Mesendoderm (in vitro differentiated cells): Measurements from ENCODE around the gene KIF27.
A peak's percentile ranks its signal among the peaks of the same experiment; 100 is the strongest.
"Not testable (repeated sequence)": the region's sequence is repeated elsewhere in the genome, so short reads cannot be mapped to it uniquely, and the experiment has no call there.

Experiments used
- DNase-seq: peaks from one replicate; pipeline ENCODE4 v3.0.0; 2013
- H2AK5ac ChIP-seq: 2 replicates; pipeline ENCODE4 v1.6.1; 2013; ENCODE audit warnings: low read length, inconsistent platforms
- H2BK120ac ChIP-seq: 2 replicates; pipeline ENCODE4 v1.6.1; 2013; ENCODE audit warnings: low read depth, mild to moderate bottlenecking, low read length, moderate library complexity, mixed read lengths
- H2BK15ac ChIP-seq: replicated peaks from 2 replicates; pipeline ENCODE4 v1.6.1; 2013; ENCODE audit warnings: low read depth, mild to moderate bottlenecking, moderate library complexity
- H2BK5ac ChIP-seq: 2 replicates; pipeline ENCODE4 v1.6.1; 2013; ENCODE audit warnings: low read length, inconsistent platforms
- H3K18ac ChIP-seq: 2 replicates; pipeline ENCODE4 v1.6.1; 2013; ENCODE audit warnings: mild to moderate bottlenecking, low read length, mixed read lengths
- H3K23ac ChIP-seq: one replicate; pipeline ENCODE4 v1.6.1; 2013; ENCODE audit warnings: low read length
- H3K27ac ChIP-seq: 2 replicates; pipeline ENCODE4 v1.5.1; 2013; ENCODE audit warnings: low read depth, mild to moderate bottlenecking, inconsistent platforms, low read length, moderate library complexity
- H3K27me3 ChIP-seq: 2 replicates; pipeline ENCODE4 v1.6.1; 2013; ENCODE audit warnings: low read length, control low read depth, mild to moderate bottlenecking, inconsistent platforms; ENCODE audit not compliant: insufficient read depth, poor library complexity
- H3K36me3 ChIP-seq: 2 replicates; pipeline ENCODE4 v1.6.1; 2013; ENCODE audit warnings: low read length, inconsistent platforms; ENCODE audit not compliant: control insufficient read depth, insufficient read depth
- H3K4ac ChIP-seq: one replicate; pipeline ENCODE4 v1.6.1; 2013; ENCODE audit warnings: low read depth, mild to moderate bottlenecking, low read length, moderate library complexity
- H3K4me1 ChIP-seq: 2 replicates; pipeline ENCODE4 v1.6.1; 2013; ENCODE audit warnings: low read depth, low read length, inconsistent platforms; ENCODE audit not compliant: control insufficient read depth
- H3K4me2 ChIP-seq: 2 replicates; pipeline ENCODE4 v1.6.1; 2013; ENCODE audit warnings: low read length
- H3K4me3 ChIP-seq: 2 replicates; pipeline ENCODE4 v1.5.1; 2013; ENCODE audit warnings: mild to moderate bottlenecking, low read length
- H3K56ac ChIP-seq: one replicate; pipeline ENCODE4 v1.6.1; 2013; ENCODE audit warnings: low read length
- H3K79me1 ChIP-seq: 2 replicates; pipeline ENCODE4 v1.6.1; 2013; ENCODE audit warnings: low read length, inconsistent platforms
- H3K79me2 ChIP-seq: 2 replicates; pipeline ENCODE4 v1.6.1; 2013; ENCODE audit warnings: mild to moderate bottlenecking, low read length; ENCODE audit not compliant: control insufficient read depth, insufficient read depth
- H3K9ac ChIP-seq: 2 replicates; pipeline ENCODE4 v1.6.1; 2013; ENCODE audit warnings: low read length, inconsistent platforms
- H4K5ac ChIP-seq: one replicate; pipeline ENCODE4 v1.6.1; 2013; ENCODE audit warnings: low read length
- H4K8ac ChIP-seq: one replicate; pipeline ENCODE4 v1.6.1; 2013; ENCODE audit warnings: low read depth, mild to moderate bottlenecking, control low read depth, low read length, moderate library complexity
- WGBS: extraction: QIAGEN DNeasy Blood & Tissue Kit; methylation state at CpG from one replicate; pipeline ENCODE4 v1.1.7; 2013; ENCODE audit warnings: low lambda C conversion rate, missing lambda C conversion rate; ENCODE audit not compliant: insufficient coverage; ENCODE audit errors: extremely low coverage; 5-methylcytosine and 5-hydroxymethylcytosine counted together

KIF27 gene

GRCh38 chr9:83932011-83932410 lies 10.8 kb upstream of the KIF27 start:
- Histone ChIP-seq H2BK15ac (no peak overlapping the region), H3K4ac (no peak overlapping the region), H3K4me1 (no peaks in the 10 kb centered on the region), H2BK5ac (no peak overlapping the region), H3K18ac (no peak overlapping the region), H3K9ac (no peak overlapping the region), H3K27me3 (no peaks in the 10 kb centered on the region), H2AK5ac (no peak overlapping the region), H3K79me1 (no peaks in the 10 kb centered on the region), H3K4me3 (no peak overlapping the region), H3K56ac (no peak overlapping the region), H4K8ac (no peak overlapping the region), H3K27ac (no peak overlapping the region), H4K5ac (no peak overlapping the region), H3K4me2 (no peak overlapping the region), H3K36me3 (no peaks in the 10 kb centered on the region), H3K79me2 (no peaks in the 10 kb centered on the region), H3K23ac (no peak overlapping the region), H2BK120ac (no peak overlapping the region)
- no peak for DNase-seq
- WGBS, result no CpG with 5 or more reads among the region's 2 CpGs

GRCh38 chr9:83930881-83931280 lies 9.6 kb upstream of the KIF27 start:
- no peak overlapping the region for H3K4ac ChIP-seq
- H3K9ac ChIP-seq, result no peak overlapping the region
- no peak overlapping the region for H3K4me3 ChIP-seq
- H3K4me1 ChIP-seq, result no peaks in the 10 kb centered on the region
- no peak overlapping the region for H2BK120ac ChIP-seq
- no peak overlapping the region for H3K23ac ChIP-seq
- no peak overlapping the region for H2BK5ac ChIP-seq
- no peak overlapping the region for H3K27ac ChIP-seq
- H2AK5ac ChIP-seq, result no peak overlapping the region
- no peak overlapping the region for H3K4me2 ChIP-seq
- no peaks in the 10 kb centered on the region for H3K79me1 ChIP-seq
- no peaks in the 10 kb centered on the region for H3K36me3 ChIP-seq
- no peak overlapping the region for H4K8ac ChIP-seq
- H3K18ac ChIP-seq, result no peak overlapping the region
- H2BK15ac ChIP-seq, result no peak overlapping the region
- no peaks in the 10 kb centered on the region for H3K27me3 ChIP-seq
- no CpG with 5 or more reads among the region's 5 CpGs for WGBS
- no peak overlapping the region for H4K5ac ChIP-seq
- no peaks in the 10 kb centered on the region for H3K79me2 ChIP-seq
- no peak for DNase-seq
- no peak overlapping the region for H3K56ac ChIP-seq

- Histone ChIP-seq H3K9ac (no peak overlapping the region), H3K4ac (no peak overlapping the region), H3K79me2 (no peaks in the 10 kb centered on the region), H3K18ac (no peak overlapping the region), H3K56ac (no peak overlapping the region), H4K8ac (no peak overlapping the region), H3K27me3 (no peaks in the 10 kb centered on the region), H3K23ac (no peak overlapping the region), H3K4me3 (no peak overlapping the region), H3K36me3 (no peaks in the 10 kb centered on the region), H3K4me1 (no peaks in the 10 kb centered on the region), H3K79me1 (no peaks in the 10 kb centered on the region), H3K27ac (no peak overlapping the region), H2BK120ac (no peak overlapping the region), H2BK5ac (no peak overlapping the region), H2AK5ac (no peak overlapping the region), H4K5ac (no peak overlapping the region), H3K4me2 (no peak overlapping the region), H2BK15ac (no peak overlapping the region)
- no peak for DNase-seq
- WGBS, result no CpG with 5 or more reads among the region's 1 CpG
Measured at GRCh38 chr9:83927591-83927990, 6.4 kb upstream of the KIF27 start.

- no peak overlapping the region for H4K8ac ChIP-seq
- DNase-seq, result peak; percentile 88
Measured at GRCh38 chr9:83920469-83920926, 734 bp downstream of the KIF27 start.

GRCh38 chr9:83919111-83919510 lies 2.1 kb downstream of the KIF27 start:
- no peak overlapping the region for H4K5ac ChIP-seq
- H3K23ac ChIP-seq, result no peak overlapping the region
- no peak overlapping the region for H3K9ac ChIP-seq
- H3K27me3 ChIP-seq, result no peaks in the 10 kb centered on the region
- no peak overlapping the region for H2BK15ac ChIP-seq
- H2BK120ac ChIP-seq, result no peak overlapping the region
- no peak overlapping the region for H3K56ac ChIP-seq
- no peak overlapping the region for H3K4me3 ChIP-seq
- no peaks in the 10 kb centered on the region for H3K4me1 ChIP-seq
- no peak overlapping the region for H3K27ac ChIP-seq
- H3K18ac ChIP-seq, result no peak overlapping the region
- H3K79me2 ChIP-seq, result no peaks in the 10 kb centered on the region
- no peak overlapping the region for H3K4ac ChIP-seq
- H2BK5ac ChIP-seq, result no peak overlapping the region
- H2AK5ac ChIP-seq, result no peak overlapping the region
- no peak for DNase-seq
- H4K8ac ChIP-seq, result no peak overlapping the region
- no peaks in the 10 kb centered on the region for H3K79me1 ChIP-seq
- no peaks in the 10 kb centered on the region for H3K36me3 ChIP-seq
- WGBS, result no CpG with 5 or more reads among the region's 1 CpG
- H3K4me2 ChIP-seq, result no peak overlapping the region

More at GRCh38 chr9:83920469-83920926, 734 bp downstream of the KIF27 start:
- H3K9ac ChIP-seq, result peak overlapping the region; percentile 53
- H2AK5ac ChIP-seq, result no peak overlapping the region
- no peaks in the 10 kb centered on the region for H3K79me2 ChIP-seq
- H3K27me3 ChIP-seq, result no peaks in the 10 kb centered on the region
- H2BK15ac ChIP-seq, result no peak overlapping the region
- H3K79me1 ChIP-seq, result no peaks in the 10 kb centered on the region
- H3K4me1 ChIP-seq, result no peaks in the 10 kb centered on the region
- peak overlapping the region; percentile 91 for H3K27ac ChIP-seq
- peak overlapping the region; percentile 11 for H3K4me2 ChIP-seq
- H3K36me3 ChIP-seq, result no peaks in the 10 kb centered on the region
- WGBS, result no CpG with 5 or more reads among the region's 16 CpGs
- no peak overlapping the region for H2BK5ac ChIP-seq
- H3K56ac ChIP-seq, result peak overlapping the region; percentile 74
- peak overlapping the region; percentile 94 for H3K18ac ChIP-seq
- H3K4me3 ChIP-seq, result peak overlapping the region; percentile 28
- no peak overlapping the region for H3K23ac ChIP-seq
- H3K4ac ChIP-seq, result no peak overlapping the region
- H2BK120ac ChIP-seq, result no peak overlapping the region
- no peak overlapping the region for H4K5ac ChIP-seq

- not testable (repeated sequence) for H3K27me3 ChIP-seq, H3K4ac ChIP-seq, H2BK15ac ChIP-seq, DNase-seq, H3K4me2 ChIP-seq, H3K79me2 ChIP-seq, H2AK5ac ChIP-seq, H2BK120ac ChIP-seq, H3K56ac ChIP-seq, H3K18ac ChIP-seq, H4K5ac ChIP-seq, H3K4me3 ChIP-seq, H3K4me1 ChIP-seq, H4K8ac ChIP-seq, H3K9ac ChIP-seq, H2BK5ac ChIP-seq, H3K23ac ChIP-seq, H3K36me3 ChIP-seq, H3K27ac ChIP-seq, H3K79me1 ChIP-seq
- WGBS, result no CpG with 5 or more reads among the region's 3 CpGs
Measured at GRCh38 chr9:83912194-83912593, 9.0 kb downstream of the KIF27 start.
